K562 (cell line): ENCODE data around the gene SQOR. TPM values are rescaled to one million over a fixed set of nuclear protein-coding genes. Genes with fewer than 3 reads are reported as not detected.

Experiments
- RAD51 ChIP-seq: fragments of 450-650 bp; IDR thresholded peaks from 2 replicates; pipeline ENCODE4 v1.7.1; 2016; ENCODE audit warnings: low read depth, mild to moderate bottlenecking, borderline replicate concordance
- RFX5 ChIP-seq: IDR thresholded peaks from 2 replicates; pipeline ENCODE4 v1.6.1; 2011; ENCODE audit warnings: low read depth, mild to moderate bottlenecking, improper control_type of control experiment, low read length
- RREB1 ChIP-seq: fragments of 250-450 bp; sonication (Bioruptor Pico); IDR thresholded peaks from 2 replicates; pipeline ENCODE4 v1.4.0; 2020
- SIN3A ChIP-seq, 2 experiments: fragments of 150-350 bp in 1 of 2; IDR thresholded peaks; 2 replicates each; pipeline ENCODE4 v1.6.1; 2011 to 2016; ENCODE audit warnings: borderline replicate concordance in 2 of 2, low read depth in 2 of 2, low read length in 2 of 2, mild to moderate bottlenecking in 2 of 2, moderate library complexity in 2 of 2; ENCODE audit not compliant: control insufficient read depth in 1 of 2
- SRF ChIP-seq, 2 experiments: fragments of 250-450, 450-650 bp in 1 of 2; sonication (Bioruptor Pico) in 1 of 2; sonication (generic) in 1 of 2; formaldehyde crosslinking; IDR thresholded peaks; 2 replicates each; pipeline versions ENCODE4 v1.5.0 to v1.5.1; 2020 to 2022; ENCODE audit warnings: mild to moderate bottlenecking in 1 of 2, missing genetic modification reagents in 1 of 2
- XRCC4 ChIP-seq: IDR thresholded peaks from one replicate; pipeline ENCODE4 v1.6.1; 2011; ENCODE audit not compliant: insufficient read depth, insufficient read length; ENCODE audit errors: extremely low read depth
- ZNF263 ChIP-seq: sonication (generic); formaldehyde crosslinking; IDR thresholded peaks from 2 replicates; pipeline ENCODE4 v1.8.0; 2022; ENCODE audit warnings: mild to moderate bottlenecking, missing genetic modification reagents, borderline replicate concordance
- polyA plus RNA-seq, 8 experiments: library from polyadenylated mRNA; depleted of rRNA in 4 of 8; stranded (reverse) in 5 of 8; unstranded in 3 of 8; fragments of >200 nt; fragmentation: Nextera tagmentation in 2 of 8; fragmentation: Illumina TruSeq in 1 of 8; extraction: Ambion mirVana in 2 of 8; extraction: Trizol in 1 of 8; gene quantifications; 2 replicates each; pipeline versions ENCODE4 v1.2.1 to v1.2.3, GENCODE V29; 2011 to 2014; ENCODE audit warnings: inconsistent platforms in 1 of 8, missing spikeins in 1 of 8
- total RNA-seq, 7 experiments: library from RNA; depleted of rRNA in 6 of 7; stranded (reverse); fragments of >200 nt in 6 of 7; fragmentation: Illumina TruSeq in 2 of 7; extraction: Trizol in 2 of 7; gene quantifications; 2 replicates each; pipeline versions ENCODE4 v1.2.1 to v1.2.3, GENCODE V29; 2011 to 2021; ENCODE audit warnings: low replicate concordance in 1 of 7

The SQOR gene
- total and polyA plus RNA-seq, 9 of the 15 experiments (the other 6 are each of a cell fraction or from before 2014, with no cell fraction given) = 0.32 to 1.6 (median 1.1) TPM

GRCh38 chr15:45587095-45587862 is 47.5 kb upstream of the SQOR start, which contains the start of gene BLOC1S6 (continued):
- TF ChIP-seq RREB1 (CRISPR knock-in tag) (no peak), ZNF263 (CRISPR knock-in tag) (no peak; the same call in 1 of the 2 replicates), RAD51 (0 out of 2 replicates have a peak, but pooled peaks have one; percentile 50), XRCC4 (no peak), RFX5 (no peak), SIN3A (IDR thresholded peaks at IDR 0.05; ENCODE audit: borderline replicate concordance in 2 of 2, control insufficient read depth in 1 of 2, low read depth in 2 of 2, low read length in 2 of 2) (peak; percentile 82 to 93), SRF (CRISPR knock-in tag; IDR thresholded peaks at IDR 0.05) (peak in 1 of 2 experiments; percentile 12; a peak in 1 of 4 replicates)
